SK-N-SH (cell line): ENCODE results near the gene PRKCB.

Source experiments
- CHD2 ChIP-seq: fragments of 150-350 bp; IDR thresholded peaks from 2 replicates; pipeline ENCODE4 v1.6.1; 2018; ENCODE audit warnings: low read length; ENCODE audit not compliant: partially characterized antibody
- CTCF ChIP-seq: fragments of 200-600 bp; sonication (generic); IDR thresholded peaks from 2 replicates; pipeline ENCODE4 v1.6.1; 2017; ENCODE audit warnings: antibody characterized with exemption, mild to moderate bottlenecking, moderate library complexity
- EP300 ChIP-seq, 2 experiments: IDR thresholded peaks; 2 replicates each; pipeline versions ENCODE4 v1.4.0 to v1.6.1; 2012; ENCODE audit warnings: borderline replicate concordance in 1 of 2, low read depth in 1 of 2, low read length in 1 of 2
- GABPA ChIP-seq: IDR thresholded peaks from 2 replicates; pipeline ENCODE4 v1.4.0; 2012; ENCODE audit warnings: low read depth, mild to moderate bottlenecking
- JUND ChIP-seq: IDR thresholded peaks from 2 replicates; pipeline ENCODE4 v1.4.0; 2012
- MAX ChIP-seq: IDR thresholded peaks from 2 replicates; pipeline ENCODE4 v1.4.0; 2012; ENCODE audit warnings: low read depth
- POLR2AphosphoS5 ChIP-seq: IDR thresholded peaks from 2 replicates; pipeline ENCODE4 v1.6.1; 2012; ENCODE audit warnings: low read depth, low read length
- RAD21 ChIP-seq: IDR thresholded peaks from 2 replicates; pipeline ENCODE4 v1.6.1; 2012; ENCODE audit warnings: mild to moderate bottlenecking, low read length
- REST ChIP-seq: IDR thresholded peaks from 2 replicates; pipeline ENCODE4 v1.6.1; 2012; ENCODE audit warnings: mild to moderate bottlenecking, low read depth, low read length, moderate library complexity
- RFX5 ChIP-seq: IDR thresholded peaks from 2 replicates; pipeline ENCODE4 v1.6.1; 2012; ENCODE audit warnings: mild to moderate bottlenecking, improper control_type of control experiment, low read length
- TAF1 ChIP-seq: IDR thresholded peaks from 2 replicates; pipeline ENCODE4 v1.6.1; 2012; ENCODE audit warnings: low read depth, mild to moderate bottlenecking, low read length, moderate library complexity, borderline replicate concordance
- YY1 ChIP-seq: IDR thresholded peaks from 2 replicates; pipeline ENCODE4 v1.4.0; 2012; ENCODE audit warnings: low read depth, mild to moderate bottlenecking

GRCh38 chr16:23874613-23875294 lies 39.0 kb downstream of the PRKCB start:
- TF ChIP-seq JUND: no peak
- TF ChIP-seq POLR2AphosphoS5: no peak
- TF ChIP-seq CHD2: no peak
- no peak for TF ChIP-seq GABPA
- TF ChIP-seq TAF1: no peak
- no peak for TF ChIP-seq RAD21
- TF ChIP-seq CTCF: no peak
- no peak for TF ChIP-seq YY1
- no peak for TF ChIP-seq RFX5
- no peak for TF ChIP-seq MAX
- no peak for TF ChIP-seq REST
- no peak for TF ChIP-seq EP300 (IDR thresholded peaks at IDR 0.05; ENCODE audit: borderline replicate concordance in 1 of 2, low read depth in 1 of 2, low read length in 1 of 2)
